HAP-1 (cell line): ENCODE data around the gene KCTD1.
"Not testable (repeated sequence)": the region's sequence is repeated elsewhere in the genome, so short reads cannot be mapped to it uniquely, and the experiment has no call there.

Experiments
- DNase-seq, 2 experiments: peaks; one replicate each; pipeline ENCODE4 v3.0.0-alpha.2; 2016 to 2020; ENCODE audit warnings: low spot score in 2 of 2
- H3K27me3 ChIP-seq: fragments of 250-450 bp; sonication (Bioruptor Pico); 2 replicates; pipeline ENCODE4 v1.5.1; 2020; ENCODE audit warnings: low read depth, mild to moderate bottlenecking, moderate library complexity
- H3K36me3 ChIP-seq: fragments of 250-450 bp; sonication (Bioruptor Pico); replicated peaks from 2 replicates; pipeline ENCODE4 v1.5.1; 2020; ENCODE audit warnings: mild to moderate bottlenecking
- H3K4me1 ChIP-seq: fragments of 250-450 bp; sonication (Bioruptor Pico); 2 replicates; pipeline ENCODE4 v1.5.1; 2020; ENCODE audit warnings: mild to moderate bottlenecking
- H3K4me3 ChIP-seq: fragments of 250-450 bp; sonication (Bioruptor Pico); 2 replicates; pipeline ENCODE4 v1.5.1; 2020; ENCODE audit warnings: mild to moderate bottlenecking, moderate library complexity
- H3K9me3 ChIP-seq: fragments of 250-450 bp; sonication (Bioruptor Pico); 2 replicates; pipeline ENCODE4 v1.5.1; 2020; ENCODE audit warnings: mild to moderate bottlenecking, moderate library complexity
- in situ Hi-C: fragments of 300-500 bp; cut with MboI; formaldehyde crosslinking; loops from 3 replicates; pipeline ENCODE4 v1.14.3; 2020; ENCODE audit warnings: low sequenced_read_pairs, inconsistent platforms, mixed read lengths

Gene KCTD1

DNA sequence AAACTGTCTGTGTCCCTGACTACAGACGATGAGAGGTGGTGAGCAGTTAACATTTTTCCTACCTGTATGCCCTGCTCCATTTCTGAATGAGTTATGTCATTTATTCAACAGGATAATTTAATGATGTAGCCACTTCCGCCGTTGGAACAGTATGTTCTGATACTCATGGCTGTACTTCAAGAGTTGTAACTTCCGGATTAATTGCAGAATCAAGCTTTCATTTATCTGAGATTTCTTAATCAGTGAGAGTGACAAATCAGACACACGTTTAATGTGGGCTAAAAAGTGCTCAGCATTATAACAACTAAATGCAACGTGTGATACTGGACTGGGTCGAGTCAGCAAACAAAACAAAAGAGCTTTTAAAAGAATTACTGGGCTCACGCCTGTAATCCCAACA is 107.7 kb downstream of the KCTD1 start:
- no peaks in the 10 kb centered on the region for H3K36me3 ChIP-seq
- in situ Hi-C loops: no loop called here
- H3K9me3 ChIP-seq: no peaks in the 10 kb centered on the region
- H3K27me3 ChIP-seq: no peaks in the 10 kb centered on the region
- H3K4me1 ChIP-seq: no peaks in the 10 kb centered on the region
- no peak overlapping the region for H3K4me3 ChIP-seq
- no peak for DNase-seq

DNA sequence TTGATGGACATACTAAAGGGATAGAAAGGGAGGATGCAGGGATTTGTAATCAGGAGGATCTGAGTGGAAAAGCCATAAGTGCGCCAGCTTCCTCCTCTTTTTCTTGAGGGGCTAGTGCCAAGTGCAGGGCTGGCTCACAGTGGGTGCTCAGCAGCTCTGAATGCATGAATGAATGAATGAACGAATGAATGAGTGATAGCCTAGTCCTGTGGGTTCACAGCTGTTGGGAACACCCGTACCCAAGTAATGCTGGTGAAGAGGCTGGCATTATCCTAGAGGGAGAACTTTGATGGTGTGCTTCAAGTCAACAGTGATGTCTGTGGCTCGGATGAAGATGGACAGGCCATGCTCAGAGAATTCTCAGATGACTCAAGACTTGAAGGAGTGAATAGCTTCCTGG is 108.8 kb downstream of the KCTD1 start:
- H3K4me3 ChIP-seq: no peak overlapping the region
- H3K4me1 ChIP-seq: no peaks in the 10 kb centered on the region
- H3K36me3 ChIP-seq: no peaks in the 10 kb centered on the region
- no peak for DNase-seq
- H3K9me3 ChIP-seq: no peaks in the 10 kb centered on the region
- H3K27me3 ChIP-seq: no peaks in the 10 kb centered on the region
- in situ Hi-C loops: no loop called here

DNA sequence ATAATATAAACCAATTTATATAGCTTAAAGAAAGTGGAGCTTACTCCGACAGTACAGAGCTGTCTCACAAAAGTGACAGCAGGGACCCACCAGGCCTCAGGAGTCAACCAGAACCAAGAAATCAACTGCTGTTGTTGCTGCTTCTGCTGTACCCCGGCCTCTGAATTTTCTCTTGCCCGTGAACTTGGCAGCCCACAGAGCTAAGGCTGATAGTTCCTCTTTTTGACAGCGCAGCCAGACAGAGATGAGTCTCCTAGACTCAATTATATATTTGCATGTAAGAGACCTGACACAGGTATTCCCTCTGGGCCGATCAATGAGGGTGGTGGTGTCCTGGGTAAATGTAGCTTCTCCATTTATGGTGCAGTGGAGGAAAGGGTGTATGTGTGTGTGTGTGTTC is 109.4 kb downstream of the KCTD1 start:
- Histone ChIP-seq H3K36me3 (no peaks in the 10 kb centered on the region), H3K27me3 (no peaks in the 10 kb centered on the region), H3K9me3 (no peaks in the 10 kb centered on the region), H3K4me1 (no peaks in the 10 kb centered on the region), H3K4me3 (no peak overlapping the region)
- in situ Hi-C loops: no loop called here
- no peak for DNase-seq

DNA sequence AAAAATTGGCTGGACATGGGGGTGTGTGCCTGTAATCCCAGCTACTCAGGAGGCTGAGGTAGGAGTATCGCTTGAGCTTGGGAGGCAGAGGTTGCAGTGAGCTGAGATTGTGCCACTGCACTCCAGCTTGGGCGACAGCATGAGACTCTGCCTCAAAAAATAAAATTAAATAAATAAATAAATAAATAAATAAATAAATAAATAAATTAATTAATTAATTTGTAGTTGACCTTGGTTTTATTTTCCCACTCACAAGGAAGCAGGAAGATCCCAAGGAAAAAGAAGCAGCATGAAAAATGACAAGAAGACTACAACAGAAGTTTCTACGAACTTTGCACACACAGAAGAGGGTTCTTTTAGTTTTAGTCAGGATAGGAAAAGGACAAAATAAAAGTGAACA is 110.7 kb downstream of the KCTD1 start:
- H3K4me1 ChIP-seq, H3K36me3 ChIP-seq, H3K4me3 ChIP-seq, DNase-seq, H3K9me3 ChIP-seq, H3K27me3 ChIP-seq, in situ Hi-C loops: not testable (repeated sequence)

DNA sequence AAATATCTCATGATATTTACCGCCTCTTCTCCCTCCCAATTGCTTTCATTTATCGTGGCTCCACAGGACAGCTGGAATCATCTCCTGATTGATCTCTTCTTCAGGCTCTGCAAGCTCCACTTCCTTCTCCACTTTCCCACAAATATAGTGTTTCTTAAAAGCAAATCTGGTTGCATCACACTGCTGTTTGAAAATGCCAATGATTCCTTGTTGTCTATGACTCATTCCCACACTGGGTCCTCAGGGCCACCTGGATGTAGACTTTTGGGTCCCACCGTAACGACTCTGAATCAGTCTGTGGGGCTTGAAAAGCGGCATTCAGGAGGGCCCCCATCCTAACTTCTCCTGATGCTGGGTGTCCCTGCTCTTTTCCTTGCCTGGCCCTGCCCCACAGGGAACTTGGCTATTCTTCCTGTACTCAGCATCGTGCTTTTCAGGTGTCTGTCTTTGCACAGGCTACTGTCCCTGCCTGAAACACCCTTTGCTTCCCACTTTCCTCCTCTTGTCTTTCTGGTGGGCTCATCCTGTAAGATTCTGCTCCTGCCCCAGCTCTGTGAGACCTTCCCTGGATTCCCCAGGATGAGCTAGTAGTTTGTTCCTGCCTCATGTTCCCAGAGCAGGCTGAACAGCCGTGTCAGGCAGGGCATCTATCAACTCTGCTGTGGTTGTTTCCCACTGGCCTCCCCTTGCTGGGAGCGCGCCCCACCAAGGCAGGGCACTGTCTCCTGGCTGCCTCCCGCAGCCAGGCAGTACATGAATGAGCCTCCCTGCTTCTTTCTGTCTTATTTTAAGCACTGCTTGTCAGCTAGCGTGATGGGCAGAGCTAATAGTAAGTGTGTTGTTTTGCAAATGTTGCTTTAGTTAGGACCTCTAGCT is 111.9 kb downstream of the KCTD1 start:
- in situ Hi-C loops: no loop called here
- H3K4me3 ChIP-seq: no peak overlapping the region
- no peaks in the 10 kb centered on the region for H3K9me3 ChIP-seq
- DNase-seq: no peak
- H3K36me3 ChIP-seq: no peaks in the 10 kb centered on the region
- no peaks in the 10 kb centered on the region for H3K4me1 ChIP-seq
- H3K27me3 ChIP-seq: no peaks in the 10 kb centered on the region

DNA sequence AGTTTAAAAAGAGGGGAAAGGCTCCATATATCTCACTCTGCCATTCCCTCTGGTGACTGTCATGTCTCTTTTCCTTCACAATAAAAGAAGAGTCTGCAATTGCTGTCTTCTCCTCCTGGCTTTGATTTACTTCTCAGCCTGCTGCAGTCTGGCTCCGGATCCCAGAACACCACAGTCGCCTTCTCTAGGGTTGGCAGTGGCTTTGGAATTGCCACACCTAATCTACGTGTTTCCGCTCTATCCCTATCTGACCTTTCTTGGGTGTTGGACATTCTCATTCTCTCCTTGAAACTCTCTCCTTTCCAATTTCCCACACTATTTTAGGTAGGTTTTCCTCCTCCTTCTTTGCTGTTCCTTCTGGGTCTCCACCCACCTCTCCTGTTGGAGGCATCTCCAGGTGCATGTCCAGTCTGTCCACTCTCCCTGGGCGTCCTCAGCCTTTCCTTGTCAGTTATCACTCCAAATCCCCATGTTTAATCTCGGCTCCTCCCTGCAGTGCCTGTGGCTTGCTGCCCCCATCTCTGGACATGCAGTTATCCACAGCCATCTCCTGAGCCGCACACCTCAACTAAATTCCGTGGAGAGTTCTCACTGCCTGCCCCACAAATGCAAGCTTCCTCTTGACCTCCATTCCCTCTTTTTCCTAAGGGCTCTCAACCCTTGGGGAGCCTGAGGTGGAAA is 112.8 kb downstream of the KCTD1 start:
- Histone ChIP-seq H3K4me3 (no peak overlapping the region), H3K36me3 (no peaks in the 10 kb centered on the region), H3K9me3 (no peaks in the 10 kb centered on the region), H3K4me1 (no peaks in the 10 kb centered on the region), H3K27me3 (no peaks in the 10 kb centered on the region)
- in situ Hi-C loops: no loop called here
- no peak for DNase-seq

DNA sequence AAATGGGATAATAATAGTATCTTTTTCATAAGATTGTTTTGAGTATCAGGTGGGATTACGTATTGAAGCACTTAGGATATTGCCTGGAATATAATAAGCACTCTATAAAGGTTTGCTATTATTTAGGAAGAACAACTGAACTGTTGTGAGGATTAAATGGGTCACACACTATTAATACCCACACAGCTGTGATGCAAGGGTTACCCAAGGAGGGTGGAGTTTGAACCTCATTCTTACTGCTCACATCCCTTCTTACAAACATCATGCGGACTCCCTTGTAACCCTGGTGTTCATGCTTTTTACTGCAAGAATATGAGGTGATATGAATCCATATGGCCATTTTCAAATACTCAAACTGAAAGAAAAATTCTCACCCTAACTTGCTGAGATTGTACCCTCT is 113.5 kb downstream of the KCTD1 start:
- no peak for DNase-seq
- Histone ChIP-seq H3K27me3 (no peaks in the 10 kb centered on the region), H3K36me3 (no peaks in the 10 kb centered on the region), H3K4me1 (no peaks in the 10 kb centered on the region), H3K4me3 (no peak overlapping the region), H3K9me3 (no peaks in the 10 kb centered on the region)
- in situ Hi-C loops: no loop called here

DNA sequence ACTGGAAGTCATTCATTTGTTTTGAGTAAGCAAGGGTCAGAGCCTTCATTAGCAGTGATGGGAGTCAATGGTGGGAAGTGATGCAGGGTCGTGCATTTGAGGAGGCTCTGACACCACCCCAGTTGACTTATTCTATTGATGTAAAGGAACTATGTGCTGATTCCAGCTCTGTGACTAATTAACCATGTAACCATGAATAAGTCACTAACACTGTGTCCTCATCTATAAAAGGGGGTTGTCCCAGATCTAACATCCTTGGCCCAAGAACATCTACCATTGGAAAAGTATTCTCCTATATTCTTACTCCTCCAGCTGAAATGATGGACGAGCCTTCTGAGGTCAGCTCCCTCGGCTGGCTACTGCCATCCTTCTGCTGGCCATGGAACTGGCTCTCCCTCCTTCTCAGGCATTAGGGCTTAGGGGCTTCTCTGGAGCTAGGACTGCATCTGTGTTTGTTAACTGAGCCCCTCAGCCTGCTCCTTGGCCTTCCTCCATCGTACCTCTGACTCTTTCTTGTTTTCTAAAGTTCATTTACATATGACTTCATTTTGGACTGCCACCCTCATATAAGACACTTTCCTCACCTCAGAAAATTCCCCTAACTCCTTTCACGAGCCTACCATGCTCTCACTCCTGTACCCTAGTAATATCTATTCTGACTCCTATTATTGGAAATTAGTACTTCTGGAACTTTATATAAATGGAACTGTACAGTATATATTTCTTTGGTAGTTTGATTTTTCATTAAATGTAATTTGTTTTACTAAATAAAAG is 115.5 kb downstream of the KCTD1 start:
- H3K4me3 ChIP-seq: no peak overlapping the region
- H3K36me3 ChIP-seq: no peaks in the 10 kb centered on the region
- H3K27me3 ChIP-seq: no peaks in the 10 kb centered on the region
- H3K4me1 ChIP-seq: peaks cover 2% of the 10 kb centered on the region
- no peaks in the 10 kb centered on the region for H3K9me3 ChIP-seq
- in situ Hi-C loops: no loop called here
- DNase-seq: no peak

DNA sequence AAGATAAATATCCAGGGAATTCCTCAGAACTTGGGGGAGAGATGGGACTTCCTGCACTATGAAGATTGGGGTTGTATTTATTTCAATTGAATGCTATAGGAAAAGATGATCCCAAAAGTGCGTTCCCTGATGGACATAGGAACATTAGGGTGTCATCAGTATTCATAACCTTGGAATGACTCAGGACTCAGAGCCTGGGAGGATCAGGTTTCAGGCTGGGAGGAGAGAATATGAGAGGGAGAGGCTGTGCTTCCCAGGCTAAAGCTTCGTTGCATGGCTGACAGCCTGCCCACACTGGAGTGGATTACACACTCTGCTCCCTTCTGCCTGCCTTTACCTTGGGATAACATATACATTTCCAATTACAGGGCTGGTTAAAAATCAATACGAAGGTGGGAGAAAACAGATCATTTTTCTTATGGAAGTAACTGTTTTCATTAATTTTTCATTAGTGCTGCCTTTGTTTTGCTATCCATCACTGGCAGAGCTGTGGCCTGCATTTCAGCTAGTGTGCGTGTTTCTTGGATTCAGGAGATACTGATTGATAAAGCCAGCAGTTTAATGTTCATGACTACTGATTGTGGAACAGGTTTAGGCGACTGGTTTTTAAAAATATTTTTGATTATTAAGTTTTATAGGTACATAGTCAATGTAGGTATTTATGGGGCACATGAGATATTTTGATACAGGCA is 118.7 kb downstream of the KCTD1 start:
- Histone ChIP-seq H3K36me3 (no peaks in the 10 kb centered on the region), H3K4me3 (no peak overlapping the region), H3K9me3 (no peaks in the 10 kb centered on the region), H3K4me1 (peaks cover 2% of the 10 kb centered on the region), H3K27me3 (no peaks in the 10 kb centered on the region)
- peak; percentile 21 to 33 for DNase-seq
- in situ Hi-C loops: no loop called here

DNA sequence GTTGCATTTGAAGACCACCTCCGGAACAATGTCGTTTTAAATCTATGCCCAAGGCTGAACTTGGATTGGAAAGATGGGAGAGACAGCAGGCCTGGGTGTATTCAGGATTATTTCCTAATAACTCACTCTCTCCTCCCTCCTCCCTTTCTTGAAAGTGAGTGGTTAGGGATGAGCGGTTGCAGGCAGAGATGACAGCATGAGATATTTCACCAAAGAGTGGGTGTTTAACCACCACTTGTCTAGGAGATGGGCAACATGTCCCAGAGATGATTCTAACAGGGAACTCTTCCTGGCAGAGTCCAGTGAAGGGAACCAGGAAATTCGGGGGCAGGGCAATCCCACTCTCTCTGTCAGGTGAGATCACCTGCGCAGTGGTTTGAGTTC is 123.2 kb downstream of the KCTD1 start:
- Histone ChIP-seq H3K27me3 (no peaks in the 10 kb centered on the region), H3K9me3 (no peaks in the 10 kb centered on the region), H3K4me1 (peaks cover 2% of the 10 kb centered on the region), H3K36me3 (no peaks in the 10 kb centered on the region), H3K4me3 (no peak overlapping the region)
- DNase-seq: no peak
- in situ Hi-C loops: no loop called here

DNA sequence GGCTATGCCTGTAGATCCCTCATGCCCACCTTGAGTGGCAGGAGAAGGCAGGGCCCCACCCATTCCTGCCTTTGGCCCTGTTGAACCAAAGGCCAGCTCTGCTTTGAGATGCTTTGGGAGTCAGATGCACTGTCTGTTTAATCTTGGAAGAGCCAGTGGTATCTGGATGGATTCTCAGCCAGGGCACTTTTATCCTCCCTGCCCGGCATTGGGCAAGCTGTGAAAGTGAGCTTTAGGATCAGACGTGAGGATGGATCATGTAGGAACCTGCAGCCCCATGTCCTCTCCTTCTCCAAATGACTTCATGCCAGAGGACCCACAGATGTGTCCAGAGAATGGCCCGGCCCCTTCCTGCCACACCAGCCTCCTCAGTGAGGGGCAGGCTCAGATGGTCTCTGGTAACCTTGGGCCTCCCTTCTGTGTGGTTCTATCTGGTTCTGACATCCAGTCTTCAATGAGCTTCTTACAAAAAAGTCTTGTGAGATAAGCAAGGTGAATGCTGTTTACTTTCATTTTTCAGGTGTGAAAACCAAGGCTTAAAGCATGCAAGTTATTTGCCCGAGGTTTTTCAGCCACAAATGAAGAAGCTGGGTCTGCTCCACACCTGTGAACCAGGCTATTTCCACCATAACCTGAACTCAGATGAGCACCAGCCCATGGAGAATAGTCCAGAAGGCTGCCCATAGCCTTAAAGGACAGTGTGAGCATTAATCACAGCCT is 123.8 kb downstream of the KCTD1 start:
- H3K27me3 ChIP-seq: no peaks in the 10 kb centered on the region
- H3K4me1 ChIP-seq: no peaks in the 10 kb centered on the region; the same call in 1 of the 2 replicates
- DNase-seq: no peak
- no peak overlapping the region for H3K4me3 ChIP-seq
- H3K36me3 ChIP-seq: no peaks in the 10 kb centered on the region
- in situ Hi-C loops: no loop called here
- no peaks in the 10 kb centered on the region for H3K9me3 ChIP-seq

DNA sequence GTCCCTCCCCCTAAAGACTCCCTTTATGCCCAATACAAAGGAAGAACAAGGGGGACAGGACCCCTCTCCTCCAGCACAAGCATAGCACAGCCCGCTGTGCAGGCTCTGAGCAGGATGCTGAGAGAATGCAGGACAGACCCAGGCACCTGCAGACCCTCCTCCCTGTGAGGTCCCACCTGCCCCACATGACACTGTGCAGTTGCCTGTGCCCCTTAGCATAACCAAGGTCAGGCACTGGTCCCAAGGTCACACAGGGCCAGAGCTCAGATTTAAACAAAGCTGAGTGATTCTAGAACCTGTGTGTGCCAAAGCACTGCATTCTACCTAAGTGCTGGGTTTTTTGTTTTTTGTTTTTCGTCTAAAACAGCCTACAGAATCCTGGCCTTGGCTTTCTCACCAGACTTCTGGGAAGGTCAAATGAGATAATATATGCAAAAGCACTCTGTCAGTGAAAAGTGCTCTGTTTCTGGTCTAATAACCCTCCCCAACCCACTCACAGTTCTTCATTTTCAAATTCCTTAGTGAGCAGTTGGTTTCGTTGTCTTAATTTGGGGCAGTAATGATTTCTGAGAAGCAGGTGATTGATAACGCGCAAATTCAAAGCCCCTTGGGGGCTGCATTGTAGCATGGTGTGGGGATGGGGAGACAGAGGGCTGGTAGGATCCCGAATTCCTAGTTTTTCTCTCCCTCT is 125.7 kb downstream of the KCTD1 start:
- H3K9me3 ChIP-seq: no peaks in the 10 kb centered on the region

DNA sequence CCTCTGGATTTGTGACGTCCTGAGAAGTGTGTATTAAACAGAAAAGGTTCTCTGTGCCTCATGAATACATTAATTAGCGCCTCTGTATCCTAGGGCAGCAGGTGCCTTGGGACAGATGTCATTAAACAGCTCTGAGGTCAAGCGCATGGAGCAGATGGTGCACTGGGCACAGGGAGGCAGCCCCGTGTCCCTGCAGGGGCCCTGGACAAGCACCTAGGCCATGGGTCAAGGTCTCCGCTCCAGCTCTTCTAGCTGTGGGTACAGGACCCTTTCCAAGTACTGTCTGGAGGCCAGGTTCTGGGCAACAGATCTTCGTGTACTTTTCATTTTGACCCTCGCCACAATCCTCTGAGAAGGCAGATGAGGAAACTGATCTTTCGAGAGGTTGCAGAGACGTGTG is 126.4 kb downstream of the KCTD1 start:
- Histone ChIP-seq H3K4me3 (no peak overlapping the region), H3K9me3 (no peaks in the 10 kb centered on the region), H3K4me1 (peaks cover 5% of the 10 kb centered on the region), H3K27me3 (no peaks in the 10 kb centered on the region), H3K36me3 (no peaks in the 10 kb centered on the region)
- DNase-seq: no peak
- in situ Hi-C loops: no loop called here

More for the DNA sequence above, 125.7 kb downstream of the KCTD1 start:
- H3K4me1 ChIP-seq: no peaks in the 10 kb centered on the region
- no peak for DNase-seq
- no peak overlapping the region for H3K4me3 ChIP-seq
- H3K36me3 ChIP-seq: no peaks in the 10 kb centered on the region
- in situ Hi-C loops: no loop called here
- H3K27me3 ChIP-seq: no peaks in the 10 kb centered on the region
